ENCODE results near the gene ATP6V1A. TPM values are rescaled to one million over a fixed set of nuclear protein-coding genes. Genes with fewer than 3 reads are reported as not detected.
A peak's percentile ranks its signal among the peaks of the same experiment; 100 is the strongest.

ATP6V1A gene
- total and polyA plus RNA-seq, 7 donors, result 15.0 to 34.6 (median 22.2) TPM

DNA sequence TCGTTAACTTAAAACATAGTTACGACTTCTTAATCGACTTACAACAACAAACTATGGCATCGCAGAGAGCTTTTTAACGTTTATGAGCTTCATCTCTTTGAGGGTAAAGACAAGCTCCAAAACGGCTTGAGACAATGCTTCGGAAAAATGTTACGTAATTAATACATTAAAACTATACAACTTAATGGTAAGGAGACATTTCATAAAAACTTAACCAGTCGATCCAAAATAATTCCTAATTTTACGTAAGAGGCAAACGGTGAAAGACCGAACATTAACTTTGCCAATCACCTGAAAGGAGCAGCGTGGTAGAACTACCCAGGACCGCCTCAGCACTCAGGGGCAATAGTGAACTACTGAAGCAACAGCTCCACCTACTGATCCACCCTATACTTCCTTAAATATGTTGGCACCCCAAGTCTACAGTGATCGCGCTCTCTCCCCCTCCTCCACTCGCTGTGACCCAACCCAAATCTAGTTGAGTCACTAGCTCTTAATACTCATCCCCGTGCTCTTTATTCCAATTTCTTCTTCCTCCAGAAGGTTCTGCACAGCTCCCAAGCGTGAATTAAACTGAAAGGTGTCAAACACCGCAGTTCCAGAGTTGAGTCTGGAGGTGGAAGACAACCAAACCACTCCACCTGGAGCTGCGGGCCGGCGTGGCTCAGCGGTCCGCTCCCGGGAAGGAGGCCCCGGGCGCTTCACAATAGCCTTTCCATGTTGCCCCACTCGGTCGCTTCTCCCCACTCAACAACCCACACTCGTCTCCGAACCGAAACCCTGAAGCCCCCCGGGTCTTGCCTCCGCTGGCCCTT lies 1.7 kb upstream of the ATP6V1A start:
- peak overlapping the region; percentile 94 to 98 (median 97) for H3K27ac ChIP-seq
- no peaks in the 10 kb centered on the region for H3K9me3 ChIP-seq
- H3K4me1 ChIP-seq, result peaks cover 0 to 70% (median 34%) of the 10 kb centered on the region in 4 donors
- H3K27me3 ChIP-seq, result no peaks in the 10 kb centered on the region
- H3K36me3 ChIP-seq, result no peaks in the 10 kb centered on the region
- intact Hi-C loops (cut with DNase I), result loop anchor here (5.0 to 10.0 kb wide), 7 partner anchors 113 to 1183 kb away; partner anchors contain the start of genes ATG3 and SLC35A5
- H3K4me3 ChIP-seq, result peak overlapping the region; percentile 75 to 84 (median 78)
- TF ChIP-seq, protein P1, sequence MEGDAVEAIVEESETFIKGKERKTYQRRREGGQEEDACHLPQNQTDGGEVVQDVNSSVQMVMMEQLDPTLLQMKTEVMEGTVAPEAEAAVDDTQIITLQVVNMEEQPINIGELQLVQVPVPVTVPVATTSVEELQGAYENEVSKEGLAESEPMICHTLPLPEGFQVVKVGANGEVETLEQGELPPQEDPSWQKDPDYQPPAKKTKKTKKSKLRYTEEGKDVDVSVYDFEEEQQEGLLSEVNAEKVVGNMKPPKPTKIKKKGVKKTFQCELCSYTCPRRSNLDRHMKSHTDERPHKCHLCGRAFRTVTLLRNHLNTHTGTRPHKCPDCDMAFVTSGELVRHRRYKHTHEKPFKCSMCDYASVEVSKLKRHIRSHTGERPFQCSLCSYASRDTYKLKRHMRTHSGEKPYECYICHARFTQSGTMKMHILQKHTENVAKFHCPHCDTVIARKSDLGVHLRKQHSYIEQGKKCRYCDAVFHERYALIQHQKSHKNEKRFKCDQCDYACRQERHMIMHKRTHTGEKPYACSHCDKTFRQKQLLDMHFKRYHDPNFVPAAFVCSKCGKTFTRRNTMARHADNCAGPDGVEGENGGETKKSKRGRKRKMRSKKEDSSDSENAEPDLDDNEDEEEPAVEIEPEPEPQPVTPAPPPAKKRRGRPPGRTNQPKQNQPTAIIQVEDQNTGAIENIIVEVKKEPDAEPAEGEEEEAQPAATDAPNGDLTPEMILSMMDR (IDR thresholded peaks at IDR 0.05), result peak; percentile 52 to 65 (median 59)
- TF ChIP-seq EP300 (IDR thresholded peaks at IDR 0.05), result no peak
- TF ChIP-seq POLR2A (IDR thresholded peaks at IDR 0.05), result peak in 1 of 2 donors; percentile 6
- peak in 3 of 4 donors; percentile 12 to 70 (median 61) for TF ChIP-seq POLR2AphosphoS5 (IDR thresholded peaks at IDR 0.05)
- WGBS, 2 donors, result 0 to 1% methylated on average over 35 of the region's 35 CpGs
- peak; percentile 88 for DNase-seq

DNA sequence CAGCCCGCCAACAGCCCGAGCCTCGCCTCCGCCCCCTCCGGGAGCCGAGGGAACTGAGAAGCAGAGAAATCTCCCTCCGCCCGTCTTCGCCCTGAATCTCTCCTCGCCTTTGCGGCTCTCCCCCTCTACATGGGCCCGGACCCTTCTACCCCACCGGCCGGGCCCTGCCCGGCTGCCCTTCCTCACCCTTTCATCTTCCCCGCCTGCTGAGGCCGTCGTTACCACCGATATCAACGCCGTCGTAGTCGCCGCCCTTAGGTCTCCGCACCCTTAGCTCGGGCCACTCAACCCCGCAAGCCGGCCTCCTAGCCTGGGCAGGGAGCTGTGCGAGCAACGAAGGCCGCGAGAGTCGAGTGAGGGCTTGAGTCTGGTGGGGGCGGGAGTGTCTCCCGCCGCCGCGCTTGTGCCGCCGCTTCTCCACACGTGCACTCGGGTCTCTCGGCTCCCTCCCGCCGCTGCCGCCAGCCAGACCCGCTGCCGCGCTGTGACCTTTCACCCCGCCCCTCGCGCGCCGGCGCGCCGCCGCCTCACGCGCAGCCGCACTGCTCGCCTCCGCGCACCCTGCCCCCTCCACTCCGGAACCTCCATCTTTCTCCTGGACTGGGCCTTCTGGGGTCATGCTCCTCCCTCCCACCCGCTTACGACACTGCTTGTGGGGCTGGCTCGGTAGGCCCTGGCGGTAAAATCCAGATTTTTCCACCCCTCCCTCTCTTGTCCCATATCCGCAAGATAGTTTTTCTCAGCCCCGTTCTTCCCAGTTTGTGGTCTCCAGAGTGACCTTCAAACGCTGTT lies 883 bp upstream of the ATP6V1A start, which contains the start of gene NAA50:
Gene NAA50, minus strand, starts transcription at position 494 of the 792 bp plus-strand sequence. Its CDS starts 300 bp downstream, at position 194.
- peak; percentile 98 for DNase-seq
- no peaks in the 10 kb centered on the region for H3K9me3 ChIP-seq
- H3K4me1 ChIP-seq, result peaks cover 0 to 62% (median 33%) of the 10 kb centered on the region in 4 donors
- no peaks in the 10 kb centered on the region for H3K36me3 ChIP-seq
- TF ChIP-seq POLR2AphosphoS5 (IDR thresholded peaks at IDR 0.05), result peak; percentile 77 to 95 (median 90)
- TF ChIP-seq, protein P1 (IDR thresholded peaks at IDR 0.05), result no peak
- TF ChIP-seq POLR2A (IDR thresholded peaks at IDR 0.05), result peak; percentile 10 to 54
- TF ChIP-seq EP300 (IDR thresholded peaks at IDR 0.05), result no peak
- peak within 1 kb of the TSS; percentile 94 to 98 (median 97) for H3K27ac ChIP-seq
- 0 to 1% methylated on average over 72 of the region's 72 CpGs for WGBS, 2 donors
- intact Hi-C loops (cut with DNase I), result loop anchor here (2.0 to 10.0 kb wide), 8 partner anchors 49 to 1184 kb away; partner anchors contain the start of genes ATG3, SLC35A5 and USF3
- H3K27me3 ChIP-seq, result no peaks in the 10 kb centered on the region
- peak within 1 kb of the TSS; percentile 75 to 84 (median 78) for H3K4me3 ChIP-seq

DNA sequence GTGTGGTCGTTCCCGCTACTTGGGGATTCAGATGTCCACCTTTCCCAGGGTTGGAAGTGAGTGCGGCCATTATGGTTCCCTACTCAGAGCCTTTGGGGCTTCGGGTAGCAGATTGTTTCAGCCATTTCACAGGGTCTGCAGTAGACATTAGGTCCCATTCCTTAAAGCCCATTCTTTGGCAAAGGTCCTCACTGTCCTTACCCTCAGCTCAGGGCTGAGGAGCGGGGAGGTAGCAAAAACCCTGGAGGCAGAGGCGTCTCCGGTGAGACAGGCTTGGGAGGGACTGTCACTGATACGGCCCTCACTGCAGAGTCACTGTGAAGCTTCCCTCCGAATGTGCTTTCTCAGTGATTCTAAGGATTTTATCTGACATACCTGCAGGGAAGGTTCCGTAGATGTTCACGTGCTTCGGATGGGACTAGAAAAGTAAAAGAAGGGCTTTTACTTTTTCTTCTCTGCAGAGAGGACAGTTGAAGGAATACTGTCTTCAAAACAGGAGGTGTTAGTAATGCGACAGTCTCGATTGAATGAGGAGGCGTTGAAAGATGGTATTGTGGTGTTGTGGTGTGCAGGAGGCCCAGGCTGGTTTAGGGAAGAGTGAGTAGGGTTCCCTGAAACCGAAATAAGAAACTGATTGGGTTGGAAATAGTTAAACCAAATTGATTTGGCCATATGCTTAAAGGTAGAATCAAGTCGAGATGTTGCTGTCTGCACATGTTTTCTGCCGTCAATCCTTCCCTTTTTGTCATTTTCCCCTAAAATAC lies 630 bp downstream of the ATP6V1A start:
- intact Hi-C loops (cut with DNase I), result loop anchor here (2.0 to 10.0 kb wide), 8 partner anchors 51 to 1185 kb away; partner anchors contain the start of genes ATG3, SLC35A5 and USF3

DNA sequence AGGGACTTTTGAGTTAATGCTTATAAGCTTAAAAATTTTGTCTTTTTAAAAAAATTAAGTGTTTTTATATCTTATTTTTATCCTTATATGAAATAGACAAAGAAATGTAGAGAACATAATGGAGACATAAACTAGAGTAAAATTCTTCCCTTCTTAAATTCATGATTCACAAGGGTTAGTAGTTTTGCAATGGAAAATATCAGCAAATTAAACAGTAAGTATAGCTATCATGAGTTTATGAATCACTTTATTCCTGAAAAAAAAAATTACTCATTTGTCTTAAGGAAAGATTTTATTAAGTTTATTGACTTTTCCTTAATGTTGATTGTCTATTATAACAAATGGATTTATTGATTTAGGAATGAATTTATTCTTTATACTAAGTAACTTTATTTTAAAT lies 4.3 kb downstream of the ATP6V1A start:
- Histone ChIP-seq H3K27ac (no peak overlapping the region), H3K27me3 (no peaks in the 10 kb centered on the region), H3K4me1 (peaks cover 0 to 42% (median 21%) of the 10 kb centered on the region in 4 donors), H3K4me3 (no peak overlapping the region), H3K36me3 (no peaks in the 10 kb centered on the region), H3K9me3 (no peaks in the 10 kb centered on the region)
- DNase-seq, result no peak
- no peak for TF ChIP-seq POLR2AphosphoS5 (IDR thresholded peaks at IDR 0.05)
- TF ChIP-seq POLR2A (IDR thresholded peaks at IDR 0.05), result no peak
- TF ChIP-seq, protein P1 (IDR thresholded peaks at IDR 0.05), result no peak
- no peak for TF ChIP-seq EP300 (IDR thresholded peaks at IDR 0.05)
- intact Hi-C loops (cut with DNase I), result loop anchor here (10.0 kb wide), 1 partner anchor 194 kb away; the partner anchor contains the start of gene ZDHHC23

More for the DNA sequence above, 630 bp downstream of the ATP6V1A start:
- TF ChIP-seq POLR2A (IDR thresholded peaks at IDR 0.05) (no peak), POLR2AphosphoS5 (IDR thresholded peaks at IDR 0.05) (no peak)
- peak overlapping the region; percentile 75 to 84 (median 78) for H3K4me3 ChIP-seq
- peaks cover 0 to 47% (median 29%) of the 10 kb centered on the region in 4 donors for H3K4me1 ChIP-seq
- no peaks in the 10 kb centered on the region for H3K36me3 ChIP-seq
- peak overlapping the region; percentile 94 to 98 (median 97) for H3K27ac ChIP-seq
- 1 to 2% methylated on average over 18 of the region's 18 CpGs for WGBS, 2 donors
- no peak for DNase-seq
- H3K9me3 ChIP-seq, result no peaks in the 10 kb centered on the region
- H3K27me3 ChIP-seq, result no peaks in the 10 kb centered on the region
